Peyer's patch (tissue), 4 donors: ENCODE results near the gene PDGFB. TPM values are rescaled to one million over a fixed set of nuclear protein-coding genes. Genes with fewer than 3 reads are reported as not detected.

Experiments used
- DNase-seq, 3 donors: peaks; one replicate each; pipeline ENCODE4 v3.0.0-alpha.2; 2017 to 2019
- H3K27ac ChIP-seq, 4 donors: fragments of 200-600 bp; sonication (generic); one replicate each; pipeline ENCODE4 v1.5.1; 2016 to 2019
- H3K27me3 ChIP-seq, 2 donors: fragments of 200-600 bp; sonication (generic); one replicate each; pipeline ENCODE4 v1.5.1; 2019
- H3K36me3 ChIP-seq, 3 donors: fragments of 200-600 bp; sonication (generic); one replicate each; pipeline ENCODE4 v1.5.1; 2016 to 2019
- H3K4me1 ChIP-seq, 4 donors: fragments of 200-600 bp; sonication (generic); one replicate each; pipeline ENCODE4 v1.5.1; 2016 to 2019
- H3K4me3 ChIP-seq, 4 donors: fragments of 200-600 bp; sonication (generic); 1 replicate in 3 of 4; 2 replicates in 1 of 4; pipeline ENCODE4 v1.5.1; 2016 to 2019; ENCODE audit warnings: mild to moderate bottlenecking in 1 of 4
- H3K9me3 ChIP-seq, 4 donors: fragments of 200-600 bp; sonication (generic); one replicate each; pipeline ENCODE4 v1.5.1; 2016 to 2019; ENCODE audit warnings: mild to moderate bottlenecking in 1 of 4
- POLR2A ChIP-seq, 2 donors: fragments of 450-650 bp; IDR thresholded peaks; one replicate each; pipeline ENCODE4 v1.5.1; 2017; ENCODE audit warnings: antibody characterized with exemption in 2 of 2, mild to moderate bottlenecking in 2 of 2, moderate library complexity in 2 of 2
- total RNA-seq, 4 donors: library from RNA; depleted of rRNA; stranded (reverse); fragments of >200 nt; gene quantifications; one replicate each; pipeline ENCODE4 v1.1.0, GENCODE V29; 2016
- TF ChIP-seq, protein P1 (sequence below), 6 experiments: fragments of 450-650 bp in 4 of 6; fragments of 200-600 bp in 2 of 6; sonication (generic) in 1 of 6; IDR thresholded peaks; one replicate each; pipeline ENCODE4 v1.5.1; 2017 to 2019; ENCODE audit warnings: antibody characterized with exemption in 6 of 6, mild to moderate bottlenecking in 3 of 6, moderate library complexity in 1 of 6

Gene PDGFB
- total RNA-seq, 4 donors from 2014 or later: 1.8 to 10.7 (median 3.8) TPM

DNA sequence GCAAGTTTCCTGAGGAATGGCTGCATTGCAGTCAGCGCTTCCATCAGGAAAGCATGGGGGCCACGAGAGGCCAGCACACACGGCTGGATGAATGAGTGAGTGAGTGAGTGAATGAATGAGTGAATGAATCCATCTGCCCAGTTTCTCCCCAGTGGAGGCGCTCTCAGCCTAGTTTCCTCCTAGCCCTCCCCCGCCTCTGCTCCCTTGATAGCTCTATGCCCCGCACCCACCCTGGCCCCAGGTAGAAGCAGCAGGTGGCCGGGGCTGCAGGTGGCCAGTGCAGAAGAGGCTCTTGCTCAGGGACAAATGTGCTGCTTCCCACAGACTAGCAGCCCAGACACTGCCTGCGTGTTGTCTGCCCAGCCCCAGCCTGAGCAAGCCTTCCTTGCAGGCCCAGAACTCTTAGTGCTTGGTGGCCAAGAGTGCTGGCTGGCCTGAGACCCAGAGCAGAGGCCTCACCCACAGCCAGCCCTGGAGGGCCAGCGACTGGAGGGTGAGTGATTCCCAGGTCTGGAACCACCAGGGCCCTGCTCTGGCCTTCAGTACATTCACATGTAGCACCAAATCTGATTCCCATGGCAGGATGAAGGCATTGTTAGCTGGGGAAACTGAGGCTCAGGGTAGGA is 31.1 kb upstream of the PDGFB start:
- no peak for DNase-seq
- peaks cover 0 to 4% (median 0%) of the 10 kb centered on the region in 4 donors for H3K9me3 ChIP-seq
- H3K27ac ChIP-seq: no peak overlapping the region
- H3K4me3 ChIP-seq: no peak overlapping the region
- H3K4me1 ChIP-seq: no peaks in the 10 kb centered on the region
- no peaks in the 10 kb centered on the region for H3K36me3 ChIP-seq
- TF ChIP-seq, protein P1, sequence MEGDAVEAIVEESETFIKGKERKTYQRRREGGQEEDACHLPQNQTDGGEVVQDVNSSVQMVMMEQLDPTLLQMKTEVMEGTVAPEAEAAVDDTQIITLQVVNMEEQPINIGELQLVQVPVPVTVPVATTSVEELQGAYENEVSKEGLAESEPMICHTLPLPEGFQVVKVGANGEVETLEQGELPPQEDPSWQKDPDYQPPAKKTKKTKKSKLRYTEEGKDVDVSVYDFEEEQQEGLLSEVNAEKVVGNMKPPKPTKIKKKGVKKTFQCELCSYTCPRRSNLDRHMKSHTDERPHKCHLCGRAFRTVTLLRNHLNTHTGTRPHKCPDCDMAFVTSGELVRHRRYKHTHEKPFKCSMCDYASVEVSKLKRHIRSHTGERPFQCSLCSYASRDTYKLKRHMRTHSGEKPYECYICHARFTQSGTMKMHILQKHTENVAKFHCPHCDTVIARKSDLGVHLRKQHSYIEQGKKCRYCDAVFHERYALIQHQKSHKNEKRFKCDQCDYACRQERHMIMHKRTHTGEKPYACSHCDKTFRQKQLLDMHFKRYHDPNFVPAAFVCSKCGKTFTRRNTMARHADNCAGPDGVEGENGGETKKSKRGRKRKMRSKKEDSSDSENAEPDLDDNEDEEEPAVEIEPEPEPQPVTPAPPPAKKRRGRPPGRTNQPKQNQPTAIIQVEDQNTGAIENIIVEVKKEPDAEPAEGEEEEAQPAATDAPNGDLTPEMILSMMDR (IDR thresholded peaks at IDR 0.05): no peak
- TF ChIP-seq POLR2A (IDR thresholded peaks at IDR 0.05): no peak
- H3K27me3 ChIP-seq: no peaks in the 10 kb centered on the region

DNA sequence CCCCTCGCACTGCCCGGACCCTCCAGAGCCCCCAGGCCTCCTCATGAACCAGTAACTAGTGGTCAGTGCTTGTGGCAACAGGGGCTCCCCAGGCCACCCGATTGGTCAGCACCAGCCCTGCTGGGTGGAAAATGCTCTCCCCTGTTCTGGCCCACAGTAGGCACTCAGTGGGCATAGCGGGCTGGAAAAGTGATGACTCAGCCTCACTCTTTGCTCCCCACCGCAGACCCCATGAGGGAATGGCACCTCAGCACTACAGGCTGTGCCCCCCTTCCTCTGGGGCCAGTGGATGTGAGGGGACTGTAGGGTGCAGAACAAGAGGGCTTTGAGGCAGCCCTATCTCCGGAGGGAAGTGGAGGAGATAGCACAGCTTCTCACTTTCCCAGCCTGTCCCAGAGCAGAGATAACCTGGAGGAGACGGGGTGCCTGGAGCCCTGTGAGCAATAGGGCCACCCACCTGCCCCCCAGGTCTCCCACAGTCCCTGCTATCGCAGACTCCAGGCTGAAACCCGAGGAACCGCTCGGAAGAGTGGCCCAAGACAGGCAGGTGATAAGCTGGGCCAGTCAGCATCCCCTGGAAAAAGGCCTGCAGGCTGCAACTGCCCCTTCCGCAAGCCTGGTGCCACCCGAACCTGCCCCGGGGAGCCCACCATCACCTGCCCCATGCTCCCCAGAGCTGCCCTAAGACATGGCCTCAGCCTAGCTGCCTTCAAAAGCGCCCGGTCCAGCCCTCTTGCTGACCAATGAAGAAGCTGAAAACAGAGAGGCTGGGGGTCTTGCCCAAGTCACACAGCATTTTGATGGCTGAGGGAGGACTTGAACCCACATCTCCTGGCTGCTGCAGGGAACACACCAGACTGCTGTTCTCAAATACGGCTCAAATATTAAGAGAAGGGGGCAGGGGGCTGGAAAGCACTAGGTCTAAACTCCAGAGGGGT is 29.4 kb upstream of the PDGFB start:
- TF ChIP-seq, protein P1 (IDR thresholded peaks at IDR 0.05): no peak
- Histone ChIP-seq H3K27me3 (no peaks in the 10 kb centered on the region), H3K27ac (no peak overlapping the region), H3K4me1 (no peaks in the 10 kb centered on the region), H3K9me3 (peaks cover 0 to 4% (median 0%) of the 10 kb centered on the region in 4 donors), H3K36me3 (no peaks in the 10 kb centered on the region), H3K4me3 (no peak overlapping the region)
- DNase-seq: no peak

DNA sequence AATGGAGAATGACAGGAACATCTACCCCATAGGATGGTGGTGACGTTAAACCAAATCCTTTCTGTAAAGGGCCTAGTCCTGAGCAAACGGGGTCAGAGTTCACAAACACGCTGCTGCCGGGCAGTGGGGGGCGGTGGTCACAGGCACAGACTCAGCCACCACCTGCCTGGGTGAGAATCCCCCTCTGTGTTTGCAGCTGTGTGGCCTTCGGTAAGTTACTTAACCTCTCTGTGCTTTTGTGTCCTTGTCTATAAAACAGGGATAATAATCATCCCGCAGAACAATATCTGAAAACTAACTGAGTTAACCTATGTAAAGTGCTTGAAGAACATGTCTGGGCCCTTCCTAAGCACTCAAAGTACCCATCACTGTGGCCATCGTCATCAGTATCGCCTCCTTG is 26.0 kb upstream of the PDGFB start:
- H3K4me3 ChIP-seq: no peak overlapping the region

DNA sequence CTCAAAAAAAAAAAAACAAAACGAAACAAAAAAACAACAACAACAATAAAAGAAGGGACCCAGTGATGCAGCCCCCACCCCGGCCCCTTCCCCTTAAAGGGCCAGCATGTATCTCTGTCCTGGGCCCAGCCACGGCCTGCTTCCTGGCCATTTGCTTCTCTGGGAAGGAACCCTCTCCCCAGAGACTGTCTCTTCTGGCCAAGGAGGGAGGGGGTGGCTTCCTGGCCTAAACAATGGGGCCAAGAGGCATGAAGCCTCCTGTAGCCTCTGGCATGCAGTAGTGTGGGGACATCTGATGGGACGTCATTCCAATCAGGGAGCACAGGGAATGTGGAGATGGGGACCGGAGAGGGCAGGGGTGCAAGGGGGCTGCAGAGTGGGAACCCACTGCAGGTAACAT is 25.5 kb upstream of the PDGFB start:
- H3K4me3 ChIP-seq: no peak overlapping the region
- no peak overlapping the region for H3K27ac ChIP-seq
- DNase-seq: no peak
- no peaks in the 10 kb centered on the region for H3K4me1 ChIP-seq
- no peaks in the 10 kb centered on the region for H3K36me3 ChIP-seq
- H3K27me3 ChIP-seq: no peaks in the 10 kb centered on the region
- H3K9me3 ChIP-seq: no peaks in the 10 kb centered on the region
- TF ChIP-seq, protein P1 (IDR thresholded peaks at IDR 0.05): no peak
- TF ChIP-seq POLR2A (IDR thresholded peaks at IDR 0.05): no peak

More for the DNA sequence above, 26.0 kb upstream of the PDGFB start:
- Histone ChIP-seq H3K27me3 (no peaks in the 10 kb centered on the region), H3K9me3 (no peaks in the 10 kb centered on the region), H3K27ac (no peak overlapping the region), H3K36me3 (no peaks in the 10 kb centered on the region), H3K4me1 (no peaks in the 10 kb centered on the region)
- no peak for DNase-seq
- TF ChIP-seq, protein P1 (IDR thresholded peaks at IDR 0.05): no peak
- no peak for TF ChIP-seq POLR2A (IDR thresholded peaks at IDR 0.05)

DNA sequence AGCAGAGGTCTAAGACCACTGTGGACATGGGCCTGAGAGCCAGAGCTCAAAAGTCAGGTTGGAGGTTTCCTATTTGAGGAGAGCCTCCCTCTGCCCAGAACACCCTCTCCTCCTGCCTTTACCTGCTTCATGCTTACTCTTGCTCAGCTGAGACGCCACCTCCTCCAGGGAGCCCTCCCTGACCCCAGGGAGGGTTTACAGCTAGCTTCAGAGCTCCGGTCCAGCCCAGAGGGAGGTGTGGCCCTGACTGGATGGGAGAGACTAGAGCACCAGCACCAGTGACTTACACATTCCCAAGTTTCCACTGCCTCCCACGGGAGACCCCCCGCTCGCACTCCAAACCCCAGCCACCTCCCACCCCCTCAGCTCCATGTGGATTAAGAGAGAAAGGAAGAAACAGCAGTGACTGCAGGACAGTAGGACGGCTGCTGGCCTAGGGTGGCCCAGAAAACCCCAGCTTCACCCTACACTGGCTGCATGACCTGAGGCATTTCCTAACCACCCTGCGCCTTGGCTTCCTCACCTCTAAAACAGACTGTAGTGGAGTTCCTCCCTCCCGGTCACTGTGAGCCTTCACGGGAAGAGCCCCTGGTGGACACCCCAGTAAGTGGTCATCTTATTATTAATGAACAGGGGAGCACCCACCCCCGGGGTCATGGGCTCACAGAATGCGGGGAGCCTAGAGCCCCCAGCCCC is 24.5 kb upstream of the PDGFB start:
- H3K27ac ChIP-seq: no peak overlapping the region
- H3K9me3 ChIP-seq: no peaks in the 10 kb centered on the region
- no peaks in the 10 kb centered on the region for H3K36me3 ChIP-seq

More for the DNA sequence above, 24.5 kb upstream of the PDGFB start:
- no peaks in the 10 kb centered on the region for H3K27me3 ChIP-seq
- no peak overlapping the region for H3K4me3 ChIP-seq
- no peak for TF ChIP-seq POLR2A (IDR thresholded peaks at IDR 0.05)
- TF ChIP-seq, protein P1 (IDR thresholded peaks at IDR 0.05): no peak
- DNase-seq: no peak
- no peaks in the 10 kb centered on the region for H3K4me1 ChIP-seq
